DND-41 (cell line): ENCODE results near the gene OSM.

Experiments used
- EZH2 ChIP-seq: IDR thresholded peaks from 3 replicates; pipeline ENCODE4 v1.6.1; 2012; ENCODE audit warnings: borderline replicate concordance, low read depth, mild to moderate bottlenecking, moderate library complexity, low read length, inconsistent platforms; ENCODE audit not compliant: severe bottlenecking
- TF ChIP-seq, protein P1 (sequence below): IDR thresholded peaks from 2 replicates; pipeline ENCODE4 v1.5.1; 2012; ENCODE audit warnings: borderline replicate concordance, low read length, moderate library complexity, mild to moderate bottlenecking; ENCODE audit not compliant: poor library complexity, severe bottlenecking; ENCODE audit errors: extremely low read depth

- TF ChIP-seq, protein P1, sequence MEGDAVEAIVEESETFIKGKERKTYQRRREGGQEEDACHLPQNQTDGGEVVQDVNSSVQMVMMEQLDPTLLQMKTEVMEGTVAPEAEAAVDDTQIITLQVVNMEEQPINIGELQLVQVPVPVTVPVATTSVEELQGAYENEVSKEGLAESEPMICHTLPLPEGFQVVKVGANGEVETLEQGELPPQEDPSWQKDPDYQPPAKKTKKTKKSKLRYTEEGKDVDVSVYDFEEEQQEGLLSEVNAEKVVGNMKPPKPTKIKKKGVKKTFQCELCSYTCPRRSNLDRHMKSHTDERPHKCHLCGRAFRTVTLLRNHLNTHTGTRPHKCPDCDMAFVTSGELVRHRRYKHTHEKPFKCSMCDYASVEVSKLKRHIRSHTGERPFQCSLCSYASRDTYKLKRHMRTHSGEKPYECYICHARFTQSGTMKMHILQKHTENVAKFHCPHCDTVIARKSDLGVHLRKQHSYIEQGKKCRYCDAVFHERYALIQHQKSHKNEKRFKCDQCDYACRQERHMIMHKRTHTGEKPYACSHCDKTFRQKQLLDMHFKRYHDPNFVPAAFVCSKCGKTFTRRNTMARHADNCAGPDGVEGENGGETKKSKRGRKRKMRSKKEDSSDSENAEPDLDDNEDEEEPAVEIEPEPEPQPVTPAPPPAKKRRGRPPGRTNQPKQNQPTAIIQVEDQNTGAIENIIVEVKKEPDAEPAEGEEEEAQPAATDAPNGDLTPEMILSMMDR = no peak
- TF ChIP-seq EZH2 = no peak
Measured at GRCh38 chr22:30312053-30312452, 45.4 kb upstream of the OSM start.
